GM12878 (cell line): ENCODE results near the gene ZFP36. TPM values are rescaled to one million over a fixed set of nuclear protein-coding genes. Genes with fewer than 3 reads are reported as not detected.
A peak's percentile ranks its signal among the peaks of the same experiment; 100 is the strongest.

Experiments used
- ASH2L ChIP-seq: fragments of 300-600, 200-600 bp; sonication (generic); IDR thresholded peaks from 2 replicates; pipeline ENCODE4 v1.6.1; 2017; ENCODE audit warnings: low read depth, mild to moderate bottlenecking, borderline replicate concordance
- ATF7 ChIP-seq: fragments of 450-650 bp; IDR thresholded peaks from 2 replicates; pipeline ENCODE4 v1.6.1; 2016; ENCODE audit warnings: low read depth, mild to moderate bottlenecking
- BRCA1 ChIP-seq: IDR thresholded peaks from 2 replicates; pipeline ENCODE4 v1.6.1; 2011; ENCODE audit warnings: low read depth, low read length, improper control_type of control experiment
- EED ChIP-seq: sonication (generic); IDR thresholded peaks from 2 replicates; pipeline ENCODE4 v1.6.1; 2016; ENCODE audit warnings: antibody characterized with exemption, low read depth
- EZH2 ChIP-seq: IDR thresholded peaks from 2 replicates; pipeline ENCODE4 v1.6.1; 2012; ENCODE audit warnings: low read depth, mild to moderate bottlenecking, control low read depth, inconsistent platforms, low read length, borderline replicate concordance; ENCODE audit not compliant: control insufficient read depth
- HDAC6 ChIP-seq: fragments of 200-600 bp; sonication (generic); IDR thresholded peaks from one replicate; pipeline ENCODE4 v1.8.0; 2017; ENCODE audit warnings: antibody characterized with exemption; ENCODE audit not compliant: unreplicated experiment
- HDGF ChIP-seq: fragments of 450-650 bp; IDR thresholded peaks from 2 replicates; pipeline ENCODE4 v1.6.1; 2016; ENCODE audit warnings: antibody characterized with exemption
- KAT2A ChIP-seq: conservative IDR thresholded peaks from 2 replicates; pipeline ENCODE4 v1.6.1; 2011; ENCODE audit warnings: low read depth, low read length; ENCODE audit not compliant: control insufficient read depth
- NBN ChIP-seq: fragments of 450-650 bp; IDR thresholded peaks from 2 replicates; pipeline ENCODE4 v1.6.1; 2016
- NR2C1 ChIP-seq: fragments of 450-650 bp; IDR thresholded peaks from 2 replicates; pipeline ENCODE4 v1.6.1; 2017; ENCODE audit warnings: antibody characterized with exemption, mild to moderate bottlenecking, moderate library complexity
- NR2F1 ChIP-seq: fragments of 450-650 bp; conservative IDR thresholded peaks from 2 replicates; pipeline ENCODE4 v1.6.1; 2017; ENCODE audit warnings: mild to moderate bottlenecking
- PAX8 ChIP-seq: fragments of 450-650 bp; IDR thresholded peaks from 2 replicates; pipeline ENCODE4 v1.6.1; 2017; ENCODE audit warnings: mild to moderate bottlenecking, moderate library complexity
- POLR2AphosphoS2 ChIP-seq: IDR thresholded peaks from 2 replicates; pipeline ENCODE4 v1.6.1; 2011; ENCODE audit warnings: low read depth, mild to moderate bottlenecking, low read length, improper control_type of control experiment, moderate library complexity
- STAT3 ChIP-seq: IDR thresholded peaks from 2 replicates; pipeline ENCODE4 v1.6.1; 2011; ENCODE audit warnings: low read depth, low read length, improper control_type of control experiment
- ZNF274 ChIP-seq: IDR thresholded peaks from one replicate; pipeline ENCODE4 v1.8.0; 2011; ENCODE audit not compliant: insufficient read length, insufficient read depth
- polyA plus RNA-seq, 11 experiments: library from polyadenylated mRNA; depleted of rRNA in 4 of 11; unstranded in 6 of 11; stranded (reverse) in 5 of 11; fragments of >200 nt; fragmentation: Nextera tagmentation in 4 of 11; fragmentation: Illumina TruSeq in 1 of 11; extraction: Ambion mirVana in 4 of 11; extraction: Trizol in 1 of 11; gene quantifications; 1 replicate in 1 of 11; 2 replicates in 10 of 11; pipeline versions ENCODE4 v1.2.1 to v1.2.3, GENCODE V29; 2011 to 2016; ENCODE audit warnings: inconsistent platforms in 2 of 11, missing spikeins in 2 of 11, low read depth in 1 of 11
- total RNA-seq, 4 experiments: library from RNA; depleted of rRNA in 3 of 4; stranded (reverse); fragments of >200 nt in 3 of 4; fragmentation: Illumina TruSeq in 1 of 4; extraction: Trizol in 1 of 4; gene quantifications; 2 replicates each; pipeline versions ENCODE4 v1.2.1 to v1.2.3, GENCODE V29; 2013 to 2021
- TF ChIP-seq, protein P1 (sequence below): fragments of 450-650 bp; formaldehyde crosslinking; IDR thresholded peaks from 2 replicates; pipeline ENCODE4 v1.4.0; 2022; ENCODE audit warnings: mild to moderate bottlenecking, moderate library complexity
- TF ChIP-seq, protein P2 (sequence below): fragments of 150-350 bp; IDR thresholded peaks from 2 replicates; pipeline ENCODE4 v1.6.1; 2016; ENCODE audit warnings: low read depth, low read length
- TF ChIP-seq, protein P3 (sequence below): IDR thresholded peaks from 2 replicates; pipeline ENCODE4 v1.6.1; 2012; ENCODE audit warnings: low read depth, low read length, improper control_type of control experiment
- TF ChIP-seq, protein P4 (sequence below): IDR thresholded peaks from 2 replicates; pipeline ENCODE4 v1.6.1; 2012; ENCODE audit warnings: mild to moderate bottlenecking, low read depth, low read length

The ZFP36 gene
- total and polyA plus RNA-seq, 10 of the 15 experiments (the other 5 are each of a cell fraction or from before 2014, with no cell fraction given) = 5.3 to 55.0 (median 18.1) TPM

DNA sequence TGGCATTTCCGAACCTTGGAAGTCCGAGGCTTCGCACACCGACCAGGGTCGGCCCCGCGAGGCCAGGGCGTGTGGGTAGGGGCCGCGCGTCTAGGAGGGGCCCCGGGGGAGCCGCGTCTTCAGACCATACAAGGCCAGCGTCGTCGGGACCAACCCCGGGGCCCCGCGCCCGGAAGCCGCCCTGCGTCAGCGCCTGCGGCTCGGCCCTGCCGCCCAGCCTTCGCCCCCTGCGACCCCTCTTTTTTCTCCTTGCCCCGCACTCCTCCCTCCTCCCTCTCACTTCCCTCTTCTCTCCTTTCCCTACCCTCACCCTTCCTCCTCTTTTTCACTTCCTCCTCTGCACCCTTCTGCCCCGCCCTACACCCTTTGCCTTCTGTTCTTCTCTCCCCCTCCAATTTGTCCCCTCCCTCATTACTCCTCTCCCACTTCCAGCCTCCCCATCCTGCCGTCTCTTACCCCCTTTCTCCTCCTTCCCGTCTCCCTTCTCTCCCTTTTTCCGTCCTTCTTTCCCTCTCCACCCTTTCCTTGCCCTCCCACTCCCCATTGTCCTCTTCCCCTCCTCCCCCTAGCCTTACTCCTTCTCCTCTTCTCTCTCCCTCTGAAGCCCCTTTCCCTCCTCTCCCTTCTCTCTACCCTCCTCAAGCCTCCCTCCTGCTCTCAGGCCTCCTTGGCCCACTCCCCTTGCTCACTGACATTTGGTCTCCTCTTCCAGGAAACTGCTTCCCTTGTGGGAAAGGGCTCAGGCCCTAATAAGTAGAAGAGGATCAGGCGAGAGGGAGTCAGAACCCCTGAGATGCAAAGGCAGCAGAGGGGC, 3.6 kb downstream of the ZFP36 start (continued):
- TF ChIP-seq STAT3 = no peak
- no peak for TF ChIP-seq ZNF274
- peak; percentile 96 for TF ChIP-seq NR2F1
- TF ChIP-seq, protein P1, sequence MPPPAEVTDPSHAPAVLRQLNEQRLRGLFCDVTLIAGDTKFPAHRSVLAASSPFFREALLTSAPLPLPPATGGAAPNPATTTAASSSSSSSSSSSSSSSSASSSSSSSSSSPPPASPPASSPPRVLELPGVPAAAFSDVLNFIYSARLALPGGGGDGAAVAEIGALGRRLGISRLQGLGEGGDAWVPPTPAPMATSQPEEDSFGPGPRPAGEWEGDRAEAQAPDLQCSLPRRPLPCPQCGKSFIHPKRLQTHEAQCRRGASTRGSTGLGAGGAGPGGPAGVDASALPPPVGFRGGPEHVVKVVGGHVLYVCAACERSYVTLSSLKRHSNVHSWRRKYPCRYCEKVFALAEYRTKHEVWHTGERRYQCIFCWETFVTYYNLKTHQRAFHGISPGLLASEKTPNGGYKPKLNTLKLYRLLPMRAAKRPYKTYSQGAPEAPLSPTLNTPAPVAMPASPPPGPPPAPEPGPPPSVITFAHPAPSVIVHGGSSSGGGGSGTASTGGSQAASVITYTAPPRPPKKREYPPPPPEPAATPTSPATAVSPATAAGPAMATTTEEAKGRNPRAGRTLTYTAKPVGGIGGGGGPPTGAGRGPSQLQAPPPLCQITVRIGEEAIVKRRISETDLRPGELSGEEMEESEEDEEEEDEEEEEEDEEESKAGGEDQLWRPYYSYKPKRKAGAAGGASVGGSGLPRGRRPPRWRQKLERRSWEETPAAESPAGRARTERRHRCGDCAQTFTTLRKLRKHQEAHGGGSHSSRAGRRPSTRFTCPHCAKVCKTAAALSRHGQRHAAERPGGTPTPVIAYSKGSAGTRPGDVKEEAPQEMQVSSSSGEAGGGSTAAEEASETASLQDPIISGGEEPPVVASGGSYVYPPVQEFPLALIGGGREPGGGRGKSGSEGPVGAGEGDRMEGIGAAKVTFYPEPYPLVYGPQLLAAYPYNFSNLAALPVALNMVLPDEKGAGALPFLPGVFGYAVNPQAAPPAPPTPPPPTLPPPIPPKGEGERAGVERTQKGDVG (CRISPR knock-in tag) = no peak
- peak; percentile 100 for TF ChIP-seq HDGF
- no peak for TF ChIP-seq ASH2L
- TF ChIP-seq, protein P2, sequence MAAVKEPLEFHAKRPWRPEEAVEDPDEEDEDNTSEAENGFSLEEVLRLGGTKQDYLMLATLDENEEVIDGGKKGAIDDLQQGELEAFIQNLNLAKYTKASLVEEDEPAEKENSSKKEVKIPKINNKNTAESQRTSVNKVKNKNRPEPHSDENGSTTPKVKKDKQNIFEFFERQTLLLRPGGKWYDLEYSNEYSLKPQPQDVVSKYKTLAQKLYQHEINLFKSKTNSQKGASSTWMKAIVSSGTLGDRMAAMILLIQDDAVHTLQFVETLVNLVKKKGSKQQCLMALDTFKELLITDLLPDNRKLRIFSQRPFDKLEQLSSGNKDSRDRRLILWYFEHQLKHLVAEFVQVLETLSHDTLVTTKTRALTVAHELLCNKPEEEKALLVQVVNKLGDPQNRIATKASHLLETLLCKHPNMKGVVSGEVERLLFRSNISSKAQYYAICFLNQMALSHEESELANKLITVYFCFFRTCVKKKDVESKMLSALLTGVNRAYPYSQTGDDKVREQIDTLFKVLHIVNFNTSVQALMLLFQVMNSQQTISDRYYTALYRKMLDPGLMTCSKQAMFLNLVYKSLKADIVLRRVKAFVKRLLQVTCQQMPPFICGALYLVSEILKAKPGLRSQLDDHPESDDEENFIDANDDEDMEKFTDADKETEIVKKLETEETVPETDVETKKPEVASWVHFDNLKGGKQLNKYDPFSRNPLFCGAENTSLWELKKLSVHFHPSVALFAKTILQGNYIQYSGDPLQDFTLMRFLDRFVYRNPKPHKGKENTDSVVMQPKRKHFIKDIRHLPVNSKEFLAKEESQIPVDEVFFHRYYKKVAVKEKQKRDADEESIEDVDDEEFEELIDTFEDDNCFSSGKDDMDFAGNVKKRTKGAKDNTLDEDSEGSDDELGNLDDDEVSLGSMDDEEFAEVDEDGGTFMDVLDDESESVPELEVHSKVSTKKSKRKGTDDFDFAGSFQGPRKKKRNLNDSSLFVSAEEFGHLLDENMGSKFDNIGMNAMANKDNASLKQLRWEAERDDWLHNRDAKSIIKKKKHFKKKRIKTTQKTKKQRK = no peak
- TF ChIP-seq BRCA1 = no peak; the same call in 1 of the 2 replicates
- TF ChIP-seq KAT2A = no peak
- TF ChIP-seq, protein P3, sequence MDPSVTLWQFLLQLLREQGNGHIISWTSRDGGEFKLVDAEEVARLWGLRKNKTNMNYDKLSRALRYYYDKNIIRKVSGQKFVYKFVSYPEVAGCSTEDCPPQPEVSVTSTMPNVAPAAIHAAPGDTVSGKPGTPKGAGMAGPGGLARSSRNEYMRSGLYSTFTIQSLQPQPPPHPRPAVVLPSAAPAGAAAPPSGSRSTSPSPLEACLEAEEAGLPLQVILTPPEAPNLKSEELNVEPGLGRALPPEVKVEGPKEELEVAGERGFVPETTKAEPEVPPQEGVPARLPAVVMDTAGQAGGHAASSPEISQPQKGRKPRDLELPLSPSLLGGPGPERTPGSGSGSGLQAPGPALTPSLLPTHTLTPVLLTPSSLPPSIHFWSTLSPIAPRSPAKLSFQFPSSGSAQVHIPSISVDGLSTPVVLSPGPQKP = peak; percentile 87
- peak; percentile 78 for TF ChIP-seq ATF7
- TF ChIP-seq NBN = peak; percentile 100
- no peak for TF ChIP-seq EZH2
- 0 out of 2 replicates have a peak, but pooled peaks have one; percentile 4 for TF ChIP-seq NR2C1
- TF ChIP-seq PAX8 = no peak
- TF ChIP-seq POLR2AphosphoS2 = no peak; the same call in none of the 2 replicates
- TF ChIP-seq EED = peak; percentile 92
- TF ChIP-seq, protein P4, sequence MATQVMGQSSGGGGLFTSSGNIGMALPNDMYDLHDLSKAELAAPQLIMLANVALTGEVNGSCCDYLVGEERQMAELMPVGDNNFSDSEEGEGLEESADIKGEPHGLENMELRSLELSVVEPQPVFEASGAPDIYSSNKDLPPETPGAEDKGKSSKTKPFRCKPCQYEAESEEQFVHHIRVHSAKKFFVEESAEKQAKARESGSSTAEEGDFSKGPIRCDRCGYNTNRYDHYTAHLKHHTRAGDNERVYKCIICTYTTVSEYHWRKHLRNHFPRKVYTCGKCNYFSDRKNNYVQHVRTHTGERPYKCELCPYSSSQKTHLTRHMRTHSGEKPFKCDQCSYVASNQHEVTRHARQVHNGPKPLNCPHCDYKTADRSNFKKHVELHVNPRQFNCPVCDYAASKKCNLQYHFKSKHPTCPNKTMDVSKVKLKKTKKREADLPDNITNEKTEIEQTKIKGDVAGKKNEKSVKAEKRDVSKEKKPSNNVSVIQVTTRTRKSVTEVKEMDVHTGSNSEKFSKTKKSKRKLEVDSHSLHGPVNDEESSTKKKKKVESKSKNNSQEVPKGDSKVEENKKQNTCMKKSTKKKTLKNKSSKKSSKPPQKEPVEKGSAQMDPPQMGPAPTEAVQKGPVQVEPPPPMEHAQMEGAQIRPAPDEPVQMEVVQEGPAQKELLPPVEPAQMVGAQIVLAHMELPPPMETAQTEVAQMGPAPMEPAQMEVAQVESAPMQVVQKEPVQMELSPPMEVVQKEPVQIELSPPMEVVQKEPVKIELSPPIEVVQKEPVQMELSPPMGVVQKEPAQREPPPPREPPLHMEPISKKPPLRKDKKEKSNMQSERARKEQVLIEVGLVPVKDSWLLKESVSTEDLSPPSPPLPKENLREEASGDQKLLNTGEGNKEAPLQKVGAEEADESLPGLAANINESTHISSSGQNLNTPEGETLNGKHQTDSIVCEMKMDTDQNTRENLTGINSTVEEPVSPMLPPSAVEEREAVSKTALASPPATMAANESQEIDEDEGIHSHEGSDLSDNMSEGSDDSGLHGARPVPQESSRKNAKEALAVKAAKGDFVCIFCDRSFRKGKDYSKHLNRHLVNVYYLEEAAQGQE = 0 out of 2 replicates have a peak, but pooled peaks have one; percentile 8
- peak; percentile 29 for TF ChIP-seq HDAC6
